Measurements from ENCODE around the gene RAB25.
A peak's percentile ranks its signal among the peaks of the same experiment; 100 is the strongest.
"Not testable (repeated sequence)": the region's sequence is repeated elsewhere in the genome, so short reads cannot be mapped to it uniquely, and the experiment has no call there.

RAB25 gene

DNA sequence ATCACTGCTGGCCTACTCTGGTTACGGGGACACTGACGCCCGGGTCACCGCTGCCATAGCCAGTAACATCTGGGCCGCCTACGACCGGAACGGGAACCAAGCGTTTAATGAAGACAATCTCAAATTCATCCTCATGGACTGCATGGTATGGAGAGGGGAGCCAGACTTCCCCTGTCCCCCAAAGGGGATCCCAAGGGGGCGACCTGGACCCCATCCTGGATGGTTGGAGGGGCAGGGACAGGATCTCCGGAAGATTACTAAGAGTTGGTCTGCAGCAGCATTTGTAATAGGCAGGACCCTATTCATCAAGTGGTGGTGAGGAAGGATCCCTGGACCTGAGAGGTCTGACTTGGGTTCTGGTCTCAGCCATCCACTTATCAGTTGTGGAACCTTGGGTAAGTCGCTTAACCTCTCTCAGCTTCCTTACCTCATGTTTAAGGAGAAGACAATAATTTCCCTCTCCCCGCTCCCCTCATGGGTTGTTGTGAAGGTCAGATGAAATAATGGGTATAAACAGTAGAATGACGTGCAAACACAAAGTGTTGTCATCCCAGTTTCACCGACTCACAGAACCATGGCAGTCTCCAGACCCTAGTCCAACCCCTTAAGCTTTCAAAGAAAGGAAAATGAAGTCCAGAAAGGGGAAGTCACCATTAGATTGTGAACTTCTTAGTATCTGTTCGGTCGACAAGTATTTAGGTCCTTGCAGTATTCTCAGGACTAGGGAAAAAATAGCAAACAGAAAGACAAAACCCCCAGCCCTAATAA, 5.5 kb upstream of the RAB25 start:
- DNase-seq: peak; percentile 50 to 52

DNA sequence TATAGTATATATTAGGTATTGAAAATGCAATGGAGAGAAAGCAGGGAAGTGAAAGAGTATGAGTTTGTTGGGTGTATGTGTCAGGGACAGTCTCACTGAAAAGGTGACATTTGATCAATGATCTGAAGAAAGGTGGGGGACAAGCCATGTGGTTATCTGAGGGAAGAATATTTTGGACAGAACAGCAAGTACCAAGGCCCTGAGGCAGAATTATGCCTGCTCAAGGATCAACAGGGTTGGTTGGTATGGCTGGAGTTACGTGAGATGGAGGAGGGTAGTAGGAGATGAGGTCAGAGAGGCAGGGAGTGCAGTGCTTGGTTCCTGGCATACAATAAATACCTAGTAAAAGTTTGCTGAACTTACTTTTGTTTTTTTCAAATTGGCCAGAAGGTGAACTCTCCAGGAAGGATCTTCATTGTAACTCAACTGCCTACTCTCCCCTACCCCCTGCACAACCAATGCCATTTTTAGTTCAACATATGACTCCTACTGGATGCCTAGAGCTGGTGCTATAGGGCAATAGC, 4.6 kb upstream of the RAB25 start:
- no peak for DNase-seq

DNA sequence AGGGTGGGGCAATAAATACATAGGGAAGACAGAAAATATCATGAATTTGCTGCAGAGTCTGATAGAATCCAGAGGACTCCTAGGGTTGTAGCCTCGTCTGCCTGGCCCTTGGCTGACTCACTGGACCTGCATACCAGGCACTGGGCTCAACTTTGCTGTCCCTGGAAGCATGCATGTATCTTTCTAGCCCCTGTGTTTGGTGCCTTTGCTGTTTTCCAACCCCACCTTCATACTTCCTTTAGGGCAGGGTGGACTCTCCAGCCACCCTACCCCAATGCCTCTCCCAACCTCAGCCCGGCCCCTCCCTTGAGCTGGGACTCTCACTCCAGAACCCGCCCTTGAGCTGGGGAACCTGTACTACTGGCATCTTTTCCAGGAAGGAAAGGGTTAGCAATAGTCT, 1.2 kb downstream of the RAB25 start:
- DNase-seq: no peak

DNA sequence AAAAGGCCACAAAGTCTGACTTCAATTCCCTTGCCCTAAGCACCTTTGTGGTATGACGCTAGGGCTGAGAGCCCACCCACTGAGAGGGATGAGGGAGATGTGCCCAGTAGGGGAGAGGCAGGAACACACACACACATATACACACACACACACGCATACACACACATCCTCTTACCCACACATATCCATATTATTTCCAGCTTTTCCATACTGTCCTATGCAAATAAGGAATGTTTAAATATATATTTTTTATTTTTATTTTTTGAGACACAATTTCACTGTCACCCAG, 3.0 kb downstream of the RAB25 start:
- DNase-seq: no peak

DNA sequence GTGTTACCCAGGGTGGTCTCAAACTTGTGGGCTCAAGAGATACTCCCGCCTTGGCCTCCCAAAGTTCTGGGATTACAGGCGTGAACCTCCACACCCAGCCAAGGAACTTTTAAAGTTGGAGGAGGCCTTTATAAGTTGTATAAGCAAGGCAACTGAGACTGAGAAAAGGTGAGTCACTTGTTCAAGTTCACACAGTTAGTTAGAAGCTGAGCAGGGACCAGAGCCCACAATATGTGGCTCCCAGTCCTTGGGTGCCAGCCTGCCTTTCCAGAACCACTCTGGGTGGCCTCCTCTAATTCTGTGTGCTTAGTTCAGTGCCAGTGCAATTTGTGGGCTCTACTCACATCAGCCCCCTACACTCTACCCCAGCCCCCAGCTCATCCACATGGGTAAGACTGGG, 3.7 kb downstream of the RAB25 start:
- no peak for DNase-seq

DNA sequence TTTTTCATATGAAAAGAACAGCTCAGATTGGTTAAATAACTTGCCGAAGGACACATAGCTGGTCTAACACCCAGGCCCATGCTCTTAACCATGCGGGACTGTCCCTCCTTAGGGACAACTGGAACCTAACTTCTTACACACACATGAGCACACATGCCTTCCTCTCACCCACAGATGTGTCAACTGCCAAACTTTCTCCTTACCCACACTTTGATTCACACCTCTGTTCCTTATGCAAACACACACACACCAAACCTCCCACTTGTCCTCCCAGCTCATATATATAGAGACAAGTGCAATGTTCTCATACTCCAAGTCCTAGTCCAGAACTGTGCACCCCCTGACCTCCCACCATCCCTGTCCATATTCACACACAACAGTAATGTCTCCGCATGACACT, 4.3 kb downstream of the RAB25 start:
- DNase-seq: no peak

DNA sequence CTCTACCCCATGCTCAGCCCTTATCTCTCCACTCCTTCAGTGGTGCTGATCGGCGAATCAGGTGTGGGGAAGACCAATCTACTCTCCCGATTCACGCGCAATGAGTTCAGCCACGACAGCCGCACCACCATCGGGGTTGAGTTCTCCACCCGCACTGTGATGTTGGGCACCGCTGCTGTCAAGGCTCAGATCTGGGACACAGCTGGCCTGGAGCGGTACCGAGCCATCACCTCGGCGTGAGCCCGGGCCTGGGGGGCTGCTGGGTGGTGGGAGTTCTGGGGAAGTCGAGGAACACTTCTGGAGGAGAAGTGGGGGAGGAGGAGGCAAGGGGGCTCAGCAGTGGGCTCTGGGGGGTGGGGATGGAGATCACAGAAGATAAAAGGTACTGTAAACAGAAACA, 4.9 kb downstream of the RAB25 start:
- no peak for DNase-seq

DNA sequence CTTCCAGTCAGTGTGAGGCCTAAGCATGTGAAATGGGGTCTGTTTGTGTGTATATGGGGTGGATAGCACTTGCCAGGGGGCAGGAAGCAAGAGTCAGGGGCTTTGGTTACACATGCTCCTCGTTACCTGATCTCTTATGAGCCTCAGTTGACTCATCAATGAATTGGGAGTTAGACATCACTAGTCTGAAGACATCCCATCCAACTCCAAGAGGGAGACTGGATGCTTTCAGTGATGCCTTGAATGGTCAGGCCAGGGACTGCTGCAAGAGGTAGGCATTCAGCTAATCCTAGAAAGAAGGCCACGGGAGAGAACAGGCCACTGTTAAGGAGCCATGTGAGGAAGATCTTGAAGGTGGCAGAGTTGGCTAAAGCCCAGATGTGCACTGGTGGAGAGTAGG, 6.3 kb downstream of the RAB25 start:
- DNase-seq: no peak

DNA sequence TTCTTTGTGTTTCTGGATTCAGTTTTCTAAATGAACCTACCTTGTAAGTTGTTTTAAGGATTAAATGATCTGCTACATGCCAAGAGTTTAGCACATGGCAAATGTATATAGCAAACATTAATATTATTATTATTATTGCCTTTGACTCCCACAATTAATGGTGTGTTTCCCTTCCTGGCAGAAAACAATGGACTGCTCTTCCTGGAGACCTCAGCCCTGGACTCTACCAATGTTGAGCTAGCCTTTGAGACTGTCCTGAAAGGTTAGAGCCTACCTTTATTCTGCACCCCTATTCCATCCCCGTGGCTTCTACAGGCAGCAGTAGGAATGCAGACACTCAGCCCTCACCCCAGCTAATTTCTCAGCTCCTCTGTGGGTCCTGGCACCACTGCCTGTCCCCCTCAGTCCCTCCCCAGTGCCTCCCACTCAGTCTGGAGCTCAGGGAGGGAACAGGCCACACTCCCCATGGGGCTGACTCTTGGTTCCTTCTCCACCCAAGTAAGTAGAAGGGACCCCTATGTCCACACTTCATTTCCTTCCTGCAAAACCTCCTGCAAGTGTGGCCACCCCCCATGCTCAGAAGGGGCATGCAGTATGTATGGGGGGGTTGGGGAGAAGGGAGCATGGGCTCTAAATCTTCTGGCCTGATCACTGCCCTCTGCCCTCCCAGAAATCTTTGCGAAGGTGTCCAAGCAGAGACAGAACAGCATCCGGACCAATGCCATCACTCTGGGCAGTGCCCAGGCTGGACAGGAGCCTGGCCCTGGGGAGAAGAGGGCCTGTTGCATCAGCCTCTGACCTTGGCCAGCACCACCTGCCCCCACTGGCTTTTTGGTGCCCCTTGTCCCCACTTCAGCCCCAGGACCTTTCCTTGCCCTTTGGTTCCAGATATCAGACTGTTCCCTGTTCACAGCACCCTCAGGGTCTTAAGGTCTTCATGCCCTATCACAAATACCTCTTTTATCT, 8.8 kb downstream of the RAB25 start:
- DNase-seq: no peak

DNA sequence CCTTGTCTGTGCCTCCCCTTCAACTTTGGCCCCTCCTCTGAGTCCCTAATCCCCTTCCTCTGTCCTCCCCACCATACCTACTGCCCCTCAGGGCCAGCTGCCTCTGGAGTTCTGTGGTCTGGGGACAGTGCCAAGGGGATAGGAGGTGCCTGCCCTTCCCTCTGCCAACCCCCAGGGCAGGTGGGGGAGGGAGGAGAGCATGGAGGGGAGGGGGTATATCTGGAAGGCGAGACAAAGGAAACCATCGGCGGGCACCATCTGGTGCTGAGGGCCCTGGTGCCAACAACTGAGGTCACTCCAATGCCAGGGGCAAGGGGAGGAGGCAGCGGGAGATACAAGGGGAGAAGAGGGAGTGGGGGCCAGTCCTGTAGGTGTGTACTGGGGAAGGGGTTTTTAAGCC, 9.6 kb downstream of the RAB25 start:
- no peak for DNase-seq

DNA sequence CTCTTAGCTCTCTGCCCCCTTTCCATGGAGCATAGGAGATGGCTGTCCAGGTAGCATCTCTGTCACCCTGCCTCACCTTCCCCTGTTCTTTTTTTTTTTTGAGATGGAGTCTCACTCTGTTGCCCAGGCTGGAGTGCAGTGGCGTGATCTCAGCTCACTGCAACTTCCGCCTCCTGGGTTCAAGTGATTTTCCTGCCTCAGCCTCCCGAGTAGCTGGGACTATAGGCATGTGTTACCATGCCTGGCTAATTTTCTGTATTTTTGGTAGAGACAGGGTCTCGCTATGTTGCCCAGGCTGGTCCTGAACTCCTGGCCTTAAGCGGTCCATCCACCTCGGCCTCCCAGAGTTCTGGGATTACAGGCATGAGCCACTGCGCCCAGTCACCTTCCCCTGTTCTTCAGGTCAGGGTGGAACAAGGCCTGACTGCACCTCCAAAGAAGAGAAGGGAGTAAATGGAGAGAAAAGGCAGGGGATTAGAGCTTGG, 10.4 kb downstream of the RAB25 start:
- DNase-seq: not testable (repeated sequence)

DNA sequence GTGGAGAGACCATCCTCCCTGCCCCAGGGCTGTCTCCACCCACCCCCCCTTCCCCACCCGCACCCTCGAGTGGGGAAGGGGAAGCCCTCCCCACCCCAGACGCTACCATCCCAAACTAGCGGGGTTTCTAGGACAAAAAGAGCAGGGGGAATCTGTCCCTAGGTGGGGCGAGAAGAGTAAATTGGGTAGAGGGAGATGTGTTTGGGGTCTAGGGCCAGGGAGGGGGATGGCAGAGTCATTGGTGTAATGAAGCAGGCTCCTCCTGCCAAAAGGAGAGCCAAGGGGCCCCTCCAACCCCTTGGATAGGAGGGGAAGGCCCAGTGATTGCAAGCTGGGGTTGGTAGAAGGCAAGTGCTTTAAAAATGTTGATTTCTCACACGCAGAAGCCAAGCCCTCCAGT, 11.3 kb downstream of the RAB25 start:
- no peak for DNase-seq

DNA sequence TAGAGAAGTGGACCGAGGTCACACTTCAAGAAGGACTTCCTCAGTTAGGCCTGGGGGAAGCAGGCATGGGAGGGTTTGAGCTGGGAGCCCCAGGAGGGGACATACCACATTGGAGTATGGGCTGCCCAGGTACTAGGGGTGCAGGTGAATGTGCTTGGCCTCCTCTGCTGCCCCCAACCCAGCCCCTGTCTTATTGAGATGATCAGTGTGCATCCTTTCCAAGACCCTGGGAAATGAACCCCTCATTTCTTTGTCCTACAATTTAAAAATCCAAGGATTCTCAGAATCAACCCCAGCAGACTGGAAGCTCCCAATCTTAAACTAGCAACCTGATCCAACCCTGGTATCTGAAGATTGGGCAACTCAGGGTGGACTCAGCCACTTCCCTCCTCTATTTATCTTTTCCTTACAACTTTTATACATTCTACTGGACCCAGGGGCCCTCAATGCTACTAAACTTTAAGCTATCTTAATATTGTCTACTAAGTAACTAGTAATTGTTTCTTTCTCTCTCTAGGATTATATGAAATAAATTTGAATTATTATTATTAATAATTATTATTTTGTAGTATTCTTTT, 12.2 kb downstream of the RAB25 start:
- DNase-seq: no peak

DNA sequence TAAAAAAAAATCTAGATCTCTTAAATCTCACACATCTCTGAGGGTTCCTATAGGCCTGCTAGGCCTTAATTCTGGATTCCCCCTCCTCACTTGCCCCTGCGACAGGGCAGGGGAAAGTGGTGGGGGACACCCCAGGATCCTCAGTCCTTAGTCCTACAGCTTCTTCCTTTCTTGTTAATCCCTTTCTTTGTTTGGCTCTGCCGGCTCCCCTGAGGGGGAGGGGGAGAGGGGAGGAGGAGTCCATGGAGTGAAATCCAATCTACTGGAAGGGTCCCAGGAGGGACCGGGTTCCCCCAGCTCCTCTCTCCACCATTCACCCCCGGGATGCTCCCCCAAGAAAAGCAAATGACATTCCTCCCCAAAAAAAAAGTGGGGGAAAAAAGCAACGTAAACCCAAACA, 12.8 kb downstream of the RAB25 start:
- DNase-seq: no peak

DNA sequence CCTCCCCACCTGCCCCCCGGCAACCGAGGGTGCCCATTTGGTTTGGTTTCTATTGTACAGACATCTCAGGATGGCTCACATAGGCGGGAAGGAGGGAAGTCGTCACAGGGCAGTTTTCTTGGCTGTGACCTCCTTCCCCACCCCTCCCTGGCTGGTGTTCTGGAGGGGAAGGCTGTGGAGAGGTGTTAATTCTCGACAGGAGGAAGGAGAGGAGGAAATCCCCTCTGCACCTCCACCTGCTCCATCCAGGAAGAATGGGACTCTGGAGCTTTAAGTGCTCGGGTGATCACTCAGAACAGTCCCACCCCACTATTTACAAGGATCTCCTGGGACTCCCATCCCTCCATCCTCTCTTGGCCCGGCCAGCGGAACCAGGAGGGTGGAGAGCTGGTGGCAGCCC, 13.7 kb downstream of the RAB25 start:
- DNase-seq: no peak

DNA sequence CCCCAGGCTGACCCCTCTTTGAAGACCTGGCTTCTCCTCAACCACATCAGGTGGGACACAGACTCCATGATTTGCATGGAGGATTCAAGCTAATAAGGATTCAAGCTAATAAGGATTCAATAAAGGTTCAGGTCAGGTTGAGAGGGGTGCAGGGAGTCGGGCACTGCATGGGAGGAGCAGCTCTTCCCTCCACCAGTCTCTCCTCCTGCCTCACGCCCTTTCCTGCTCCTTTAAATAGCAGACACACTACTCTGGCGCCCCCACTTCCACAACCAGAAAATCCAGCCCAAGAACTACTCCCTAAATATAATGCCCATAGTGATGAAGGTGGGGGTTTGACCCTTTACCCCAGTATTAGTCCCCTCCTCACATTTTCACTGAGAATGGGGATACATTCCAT, 14.2 kb downstream of the RAB25 start:
- no peak for DNase-seq

DNA sequence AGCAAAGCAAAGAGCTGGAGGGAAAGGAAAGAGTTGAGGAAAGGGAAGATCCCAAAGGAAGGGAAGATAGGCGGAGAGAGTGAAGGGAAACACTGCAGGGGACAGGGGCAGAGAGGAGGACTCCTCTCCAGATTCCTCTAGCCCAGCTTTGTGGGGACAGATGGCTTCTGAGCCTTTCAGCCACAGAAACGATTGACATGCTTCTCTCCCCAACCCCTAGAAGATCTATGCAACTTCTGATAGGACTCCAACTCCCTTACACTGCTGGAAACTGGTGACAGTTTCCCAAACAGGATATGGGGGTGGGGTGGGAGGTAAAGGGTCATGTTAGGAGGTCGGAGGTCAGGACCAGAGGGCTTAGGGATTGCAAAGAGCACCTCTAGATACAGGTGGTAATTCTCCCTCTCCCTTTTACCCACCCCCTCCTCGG, 14.8 kb downstream of the RAB25 start:
- DNase-seq: no peak

DNA sequence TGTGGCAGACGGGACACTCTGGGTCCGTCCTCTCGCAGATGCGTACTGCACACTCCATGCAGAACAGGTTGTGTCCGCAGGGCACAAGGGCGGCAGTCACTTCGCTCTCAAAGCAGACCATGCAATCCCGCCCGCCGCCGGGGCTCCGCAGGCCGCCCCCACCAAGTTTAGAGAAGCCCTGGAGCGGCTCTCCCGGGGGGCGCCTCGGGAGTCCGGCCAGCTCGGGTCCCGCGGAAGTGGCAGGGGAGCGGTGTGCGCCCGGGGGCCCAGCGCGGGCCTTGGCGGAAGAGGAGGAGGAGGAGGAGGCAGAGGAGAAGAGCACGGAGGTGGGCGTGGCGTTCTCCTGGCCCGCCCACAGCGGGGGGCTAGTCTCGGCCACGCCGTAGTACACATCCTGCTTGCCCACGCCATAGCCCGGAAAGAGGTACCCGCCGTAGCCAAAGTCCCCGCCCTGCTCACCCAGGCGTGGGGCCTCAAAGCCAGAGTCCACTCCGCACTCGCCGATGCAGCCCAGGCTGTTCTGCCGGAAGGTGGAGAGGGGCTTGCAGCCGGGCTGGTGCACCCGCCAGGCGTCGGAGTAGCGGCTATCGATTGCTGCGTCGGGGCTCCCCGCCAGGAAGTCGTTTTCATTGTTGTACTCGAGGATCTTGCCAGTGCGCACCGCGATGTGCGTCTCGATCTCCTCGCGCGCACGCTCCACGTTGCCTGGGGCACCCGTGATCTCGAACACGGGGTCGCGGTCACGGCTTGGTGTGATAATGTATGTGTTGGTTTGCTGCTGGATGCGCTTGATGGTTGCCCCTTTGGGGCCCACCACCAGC, 15.9 kb downstream of the RAB25 start:
- no peak for DNase-seq

DNA sequence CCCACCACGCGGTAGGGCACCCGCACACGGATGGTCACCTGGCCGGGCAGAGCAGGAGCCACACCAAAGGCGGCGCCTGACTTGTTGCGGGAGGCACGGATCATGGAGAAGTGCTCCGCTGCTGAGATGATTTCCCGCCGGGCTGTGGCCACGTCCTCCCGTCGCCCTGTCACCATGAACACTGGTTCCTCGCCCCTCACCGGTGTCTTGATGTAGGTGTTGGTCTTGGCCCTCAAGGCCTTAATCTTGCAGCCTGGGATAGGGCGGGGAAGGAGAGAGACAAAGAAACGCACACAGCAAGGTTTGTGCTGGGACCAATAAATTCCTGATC, 16.4 kb downstream of the RAB25 start:
- no peak for DNase-seq

DNA sequence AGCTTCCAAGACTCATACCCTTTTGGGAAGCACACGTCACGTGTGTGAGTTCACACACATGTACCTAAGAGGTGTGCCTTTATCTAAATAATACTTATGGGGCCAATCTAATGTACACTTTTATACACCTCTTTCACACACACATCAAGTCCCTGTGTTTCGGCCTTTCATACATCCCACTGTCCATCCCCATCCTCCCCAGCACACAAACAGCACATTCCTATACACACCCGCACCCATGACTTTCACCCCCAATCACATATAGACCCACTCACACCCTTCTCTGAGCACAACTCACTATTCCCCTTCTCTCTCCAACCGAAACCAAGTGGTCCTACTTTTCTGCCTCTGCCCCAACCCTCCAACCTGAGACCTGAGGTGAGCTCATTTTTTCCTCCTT, 17.8 kb downstream of the RAB25 start:
- DNase-seq: no peak

DNA sequence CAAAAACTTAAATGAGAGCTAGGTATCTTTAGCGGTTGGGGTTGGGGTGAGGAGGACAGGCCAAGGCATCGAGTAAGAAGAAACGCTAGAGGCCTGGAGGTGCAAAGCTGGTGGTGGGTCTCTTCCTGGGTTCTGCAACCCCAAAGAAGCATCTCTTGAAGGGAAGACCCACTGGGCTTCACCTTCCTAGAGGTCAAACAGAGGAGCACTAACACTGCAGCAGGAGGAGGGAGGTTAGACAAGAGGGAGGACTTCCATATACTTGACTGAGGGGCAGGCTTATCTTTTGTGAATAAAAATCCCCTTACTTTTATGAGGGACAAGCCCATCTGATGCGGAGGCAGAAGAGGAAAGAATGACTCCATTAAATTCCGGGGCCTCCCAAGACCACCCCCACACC, 18.8 kb downstream of the RAB25 start:
- no peak for DNase-seq

DNA sequence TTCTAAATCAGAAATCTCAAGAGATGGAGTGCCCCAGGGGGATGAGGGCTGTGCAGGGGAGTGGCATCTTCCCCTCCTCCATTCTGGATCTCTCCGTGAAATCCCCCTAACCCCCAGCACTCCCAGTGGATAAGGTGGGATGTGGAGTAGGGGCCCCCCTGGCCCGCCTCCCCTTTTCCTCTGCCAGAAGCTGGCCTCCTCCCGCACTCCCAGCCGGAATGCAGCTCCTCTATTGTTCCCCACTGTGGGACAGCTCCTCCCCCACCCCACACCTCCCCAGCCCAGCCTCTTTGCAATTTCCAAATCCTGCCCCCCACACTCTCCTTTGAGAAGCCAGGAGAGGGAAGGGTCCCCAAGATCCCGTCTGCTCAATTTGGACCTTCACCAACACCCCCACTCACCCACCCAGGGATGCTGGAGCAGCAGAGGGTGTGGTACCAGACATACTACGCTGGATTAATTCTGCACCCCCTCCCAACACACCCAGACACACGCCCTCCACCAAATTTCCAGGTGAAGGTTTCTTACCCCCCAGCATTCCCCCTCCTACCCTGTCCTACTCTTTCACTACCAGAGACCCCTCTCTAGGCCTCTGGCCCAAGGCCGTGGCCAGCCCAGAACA, 19.4 kb downstream of the RAB25 start:
- DNase-seq: no peak

DNA sequence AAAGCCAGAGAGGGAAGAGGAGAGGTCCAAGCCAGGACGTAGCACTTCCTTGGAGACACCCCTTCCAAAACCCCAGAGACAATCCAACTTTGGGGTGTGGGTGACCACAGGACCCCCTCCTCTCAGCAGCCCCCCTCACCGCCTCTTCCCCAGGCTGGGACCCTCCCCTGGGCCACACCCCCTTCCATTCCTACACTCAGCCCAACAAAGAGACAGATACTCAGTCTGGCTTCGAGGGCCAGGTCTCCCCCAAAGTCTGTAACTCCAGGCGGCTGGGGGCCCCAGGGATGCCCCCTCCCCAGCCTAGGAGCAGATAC, 19.9 kb downstream of the RAB25 start:
- DNase-seq: no peak
